PC-9 (cell line): Measurements from ENCODE around the gene KCTD2. TPM values are rescaled to one million over a fixed set of nuclear protein-coding genes. Genes with fewer than 3 reads are reported as not detected.

Experiments used
- BruUV-seq: library from RNA; stranded (reverse); fragments of 400-500 nt; replicated peaks from 2 replicates; lab custom pipeline; 2021; lab: Mats Ljungman, UMichigan
- CTCF ChIA-PET: fragments of 300-600 bp; sonication (Branson Sonifier 250); formaldehyde crosslinking; loops from one replicate; lab custom pipeline; 2022; ENCODE audit warnings: antibody characterized with exemption; lab: Charles Lee
- POLR2A ChIA-PET: fragments of 300-600 bp; sonication (Branson Sonifier 250); formaldehyde crosslinking; loops from one replicate; lab custom pipeline; 2022; ENCODE audit warnings: antibody characterized with exemption; ENCODE audit not compliant: unreplicated experiment; lab: Charles Lee
- DNase-seq, 2 experiments: peaks; one replicate each; pipeline versions ENCODE4 v3.0.0 to v3.0.0-alpha.2; 2015 to 2022; ENCODE audit warnings: mixed read lengths in 1 of 2
- H2AFZ ChIP-seq: fragments of 200-600 bp; sonication (generic); 2 replicates; pipeline ENCODE4 v1.8.1; 2017; ENCODE audit warnings: antibody characterized with exemption
- H3F3A ChIP-seq: fragments of 200-600 bp; sonication (generic); 2 replicates; pipeline ENCODE4 v1.8.1; 2017; ENCODE audit warnings: antibody characterized with exemption, mild to moderate bottlenecking, low read depth; ENCODE audit not compliant: insufficient read depth
- H3K27ac ChIP-seq: fragments of 200-600 bp; sonication (generic); 2 replicates; pipeline ENCODE4 v1.6.1; 2016; ENCODE audit warnings: mixed run types
- H3K27me3 ChIP-seq: fragments of 200-600 bp; sonication (generic); 2 replicates; pipeline ENCODE4 v1.6.1; 2016; ENCODE audit warnings: low read depth, mixed run types; ENCODE audit not compliant: insufficient read depth
- H3K36me3 ChIP-seq: fragments of 200-600 bp; sonication (generic); 2 replicates; pipeline ENCODE4 v1.6.1; 2016; ENCODE audit warnings: low read depth, mixed run types
- H3K4me1 ChIP-seq: fragments of 200-600 bp; sonication (generic); replicated peaks from 2 replicates; pipeline ENCODE4 v1.6.1; 2016; ENCODE audit warnings: mixed run types; ENCODE audit not compliant: insufficient read depth
- H3K4me2 ChIP-seq: fragments of 200-600 bp; sonication (generic); 2 replicates; pipeline ENCODE4 v1.6.1; 2017; ENCODE audit warnings: mixed run types
- H3K4me3 ChIP-seq: fragments of 200-600 bp; sonication (generic); 2 replicates; pipeline ENCODE4 v1.6.1; 2016; ENCODE audit warnings: mixed run types
- H3K79me2 ChIP-seq: fragments of 200-600 bp; sonication (generic); 2 replicates; pipeline ENCODE4 v1.6.1; 2017; ENCODE audit warnings: low read depth, mixed run types
- H3K9me2 ChIP-seq: fragments of 200-600 bp; sonication (generic); 2 replicates; pipeline ENCODE4 v1.8.1; 2017; ENCODE audit warnings: mild to moderate bottlenecking; ENCODE audit not compliant: insufficient read depth
- H3K9me3 ChIP-seq: fragments of 200-600 bp; sonication (generic); 2 replicates; pipeline ENCODE4 v1.8.1; 2016; ENCODE audit warnings: low read depth; ENCODE audit not compliant: insufficient read depth
- H4K20me1 ChIP-seq: fragments of 200-600 bp; sonication (generic); 2 replicates; pipeline ENCODE4 v1.8.1; 2017; ENCODE audit not compliant: insufficient read depth
- EZH2 ChIP-seq: fragments of 200-600 bp; sonication (generic); IDR thresholded peaks from 2 replicates; pipeline ENCODE4 v1.8.0; 2017; ENCODE audit warnings: antibody characterized with exemption, low read depth
- intact Hi-C: fragments of 100-400 bp; cut with micrococcal nuclease; formaldehyde crosslinking; loops from one replicate; pipeline ENCODE4 v1.10.0; 2022; ENCODE audit not compliant: unreplicated experiment
- total RNA-seq: library from RNA; stranded (reverse); gene quantifications from 2 replicates; pipeline ENCODE4 v1.2.3, GENCODE V29; 2021
- TF ChIP-seq, protein P1 (sequence below): fragments of 200-600 bp; sonication (generic); conservative IDR thresholded peaks from 2 replicates; pipeline ENCODE4 v1.6.1; 2017; ENCODE audit warnings: mixed run types, antibody characterized with exemption, mild to moderate bottlenecking, moderate library complexity

KCTD2 gene
- total RNA-seq, 1 experiment from 2014 or later: 18.6 TPM

DNA sequence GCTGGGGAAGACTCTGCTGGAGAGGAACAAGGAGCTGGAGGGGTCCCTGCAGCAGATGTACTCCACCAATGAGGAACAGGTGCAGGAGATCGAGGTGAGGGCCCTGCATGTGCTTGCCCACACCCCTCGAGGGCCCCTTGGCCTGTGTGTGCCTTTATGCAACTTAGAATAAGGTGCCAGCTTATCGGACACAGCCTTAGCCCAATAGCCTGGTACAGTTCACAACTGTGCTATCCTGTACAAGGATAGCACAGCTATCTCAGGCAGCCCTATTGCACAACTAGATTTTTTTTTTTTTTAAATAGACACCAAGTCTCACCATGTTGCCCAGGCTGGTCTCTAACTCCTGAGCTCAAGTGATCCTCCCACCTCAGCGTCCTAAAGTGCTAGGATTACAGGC, 47.5 kb upstream of the KCTD2 start:
- H3K27me3 ChIP-seq: no peaks in the 10 kb centered on the region
- no peak overlapping the region for H3K27ac ChIP-seq
- TF ChIP-seq, protein P1, sequence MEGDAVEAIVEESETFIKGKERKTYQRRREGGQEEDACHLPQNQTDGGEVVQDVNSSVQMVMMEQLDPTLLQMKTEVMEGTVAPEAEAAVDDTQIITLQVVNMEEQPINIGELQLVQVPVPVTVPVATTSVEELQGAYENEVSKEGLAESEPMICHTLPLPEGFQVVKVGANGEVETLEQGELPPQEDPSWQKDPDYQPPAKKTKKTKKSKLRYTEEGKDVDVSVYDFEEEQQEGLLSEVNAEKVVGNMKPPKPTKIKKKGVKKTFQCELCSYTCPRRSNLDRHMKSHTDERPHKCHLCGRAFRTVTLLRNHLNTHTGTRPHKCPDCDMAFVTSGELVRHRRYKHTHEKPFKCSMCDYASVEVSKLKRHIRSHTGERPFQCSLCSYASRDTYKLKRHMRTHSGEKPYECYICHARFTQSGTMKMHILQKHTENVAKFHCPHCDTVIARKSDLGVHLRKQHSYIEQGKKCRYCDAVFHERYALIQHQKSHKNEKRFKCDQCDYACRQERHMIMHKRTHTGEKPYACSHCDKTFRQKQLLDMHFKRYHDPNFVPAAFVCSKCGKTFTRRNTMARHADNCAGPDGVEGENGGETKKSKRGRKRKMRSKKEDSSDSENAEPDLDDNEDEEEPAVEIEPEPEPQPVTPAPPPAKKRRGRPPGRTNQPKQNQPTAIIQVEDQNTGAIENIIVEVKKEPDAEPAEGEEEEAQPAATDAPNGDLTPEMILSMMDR: no peak
- no peak for TF ChIP-seq EZH2
- intact Hi-C loops: no loop called here
- no peaks in the 10 kb centered on the region; the same call in 1 of the 2 replicates for H3K4me1 ChIP-seq
- H3K79me2 ChIP-seq: no peaks in the 10 kb centered on the region
- H3K9me3 ChIP-seq: no peaks in the 10 kb centered on the region
- POLR2A ChIA-PET: no interaction called here
- DNase-seq: no peak
- no peak overlapping the region for H2AFZ ChIP-seq
- H3K4me2 ChIP-seq: no peak overlapping the region
- no peaks in the 10 kb centered on the region for H3K9me2 ChIP-seq
- H3K4me3 ChIP-seq: no peak overlapping the region
- CTCF ChIA-PET: no interaction called here
- no peaks in the 10 kb centered on the region for H3K36me3 ChIP-seq
- BruUV-seq: no TSS peak
- H3F3A ChIP-seq: peaks cover 9% of the 10 kb centered on the region; the same call in 1 of the 2 replicates
- H4K20me1 ChIP-seq: no peaks in the 10 kb centered on the region

DNA sequence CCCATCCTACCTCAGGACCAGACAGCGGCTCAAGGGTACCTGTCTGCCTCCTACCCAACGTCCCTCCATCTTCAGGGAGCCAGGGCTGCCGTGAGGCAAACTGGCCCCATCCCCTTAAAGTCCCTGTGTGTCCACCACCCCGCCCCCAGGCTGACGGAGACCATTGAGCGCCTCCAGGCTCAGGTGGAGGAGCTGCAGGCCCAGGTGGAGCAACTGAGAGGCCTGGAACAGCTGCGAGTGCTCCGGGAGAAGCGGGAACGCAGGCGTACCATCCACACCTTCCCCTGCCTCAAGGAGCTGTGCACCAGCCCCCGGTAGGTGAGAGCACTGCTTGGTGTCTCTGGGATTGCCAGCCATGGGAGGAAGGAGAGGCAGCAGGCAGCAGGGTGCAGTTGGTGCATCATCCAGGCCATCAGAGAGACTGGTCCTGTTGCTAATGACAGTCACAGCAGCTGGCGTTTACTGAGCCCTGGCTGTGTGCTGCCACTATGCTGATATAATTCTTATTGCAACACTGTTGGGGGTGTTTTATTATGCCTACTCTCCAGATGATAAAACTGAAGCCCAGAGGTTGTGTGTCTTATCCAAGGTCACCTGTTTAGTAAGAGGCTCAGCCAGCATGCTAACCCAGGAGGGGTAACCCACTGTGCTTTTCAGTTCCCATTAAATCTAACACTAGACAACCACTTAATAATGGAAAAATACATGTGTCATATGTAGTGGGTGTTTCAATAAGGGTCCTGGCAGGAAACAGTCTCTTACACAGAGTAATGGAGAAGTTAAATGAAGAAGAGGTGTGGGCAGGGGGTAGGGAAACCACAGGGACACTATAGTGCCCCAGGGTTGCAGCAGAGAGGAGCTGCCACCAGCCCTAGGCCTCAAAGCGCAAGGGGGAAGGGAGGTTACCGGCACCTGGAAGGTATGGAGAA, 44.8 kb upstream of the KCTD2 start:
- H3K4me3 ChIP-seq: no peak overlapping the region
- H3K79me2 ChIP-seq: no peaks in the 10 kb centered on the region
- H3K4me1 ChIP-seq: no peaks in the 10 kb centered on the region
- no peaks in the 10 kb centered on the region for H3K9me2 ChIP-seq
- H2AFZ ChIP-seq: no peak overlapping the region
- BruUV-seq: no TSS peak
- no peak for DNase-seq
- H3K27me3 ChIP-seq: no peaks in the 10 kb centered on the region
- ChIA-PET CTCF (no interaction called here), POLR2A (no interaction called here)
- no peak overlapping the region for H3K4me2 ChIP-seq
- no peak overlapping the region for H3K27ac ChIP-seq
- H3K36me3 ChIP-seq: no peaks in the 10 kb centered on the region
- intact Hi-C loops: no loop called here
- H3K9me3 ChIP-seq: no peaks in the 10 kb centered on the region
- TF ChIP-seq, protein P1: no peak
- TF ChIP-seq EZH2: no peak
- 0 out of 2 replicates have a peak, but pooled peaks cover 4% of the 10 kb centered on the region for H3F3A ChIP-seq
- no peaks in the 10 kb centered on the region for H4K20me1 ChIP-seq

DNA sequence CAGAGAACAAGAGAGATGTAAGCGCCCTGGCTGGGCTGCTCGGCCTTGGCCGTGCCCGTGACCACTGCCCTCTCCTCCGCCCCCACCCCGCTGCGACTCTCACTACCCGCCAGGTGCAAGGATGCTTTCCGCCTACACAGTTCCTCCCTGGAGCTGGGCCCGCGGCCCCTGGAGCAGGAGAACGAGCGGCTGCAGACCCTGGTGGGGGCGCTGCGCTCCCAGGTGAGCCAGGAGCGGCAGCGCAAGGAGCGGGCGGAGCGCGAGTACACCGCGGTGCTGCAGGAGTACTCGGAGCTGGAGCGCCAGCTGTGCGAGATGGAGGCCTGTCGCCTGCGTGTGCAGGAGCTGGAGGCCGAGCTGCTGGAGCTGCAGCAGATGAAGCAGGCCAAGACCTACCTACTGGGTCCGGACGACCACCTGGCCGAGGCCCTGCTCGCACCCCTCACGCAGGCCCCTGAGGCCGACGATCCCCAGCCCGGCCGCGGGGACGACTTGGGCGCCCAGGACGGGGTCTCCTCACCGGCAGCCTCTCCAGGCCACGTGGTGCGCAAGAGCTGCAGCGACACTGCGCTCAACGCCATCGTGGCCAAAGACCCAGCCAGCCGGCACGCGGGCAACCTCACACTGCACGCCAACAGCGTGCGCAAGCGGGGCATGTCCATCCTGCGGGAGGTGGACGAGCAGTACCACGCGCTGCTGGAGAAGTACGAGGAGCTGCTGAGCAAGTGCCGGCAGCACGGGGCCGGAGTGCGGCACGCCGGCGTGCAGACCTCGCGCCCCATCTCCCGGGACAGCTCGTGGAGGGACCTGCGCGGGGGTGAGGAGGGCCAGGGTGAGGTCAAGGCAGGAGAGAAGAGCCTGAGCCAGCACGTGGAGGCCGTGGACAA, 43.7 kb upstream of the KCTD2 start:
- Histone ChIP-seq H3K36me3 (no peaks in the 10 kb centered on the region), H3K79me2 (no peaks in the 10 kb centered on the region), H3K27ac (no peak overlapping the region), H3K9me3 (no peaks in the 10 kb centered on the region), H3K4me1 (no peaks in the 10 kb centered on the region), H3K27me3 (no peaks in the 10 kb centered on the region), H3K4me2 (no peak overlapping the region), H3K9me2 (no peaks in the 10 kb centered on the region), H3F3A (0 out of 2 replicates have a peak, but pooled peaks cover 4% of the 10 kb centered on the region), H3K4me3 (no peak overlapping the region), H4K20me1 (no peaks in the 10 kb centered on the region), H2AFZ (no peak overlapping the region)
- POLR2A ChIA-PET: no interaction called here
- DNase-seq: no peak
- CTCF ChIA-PET: no interaction called here
- no TSS peak for BruUV-seq
- intact Hi-C loops: no loop called here
- TF ChIP-seq EZH2: no peak
- TF ChIP-seq, protein P1: no peak
